GM18867 (cell line): ENCODE results near the gene AQP11.

Experiments used
- ATAC-seq: cut with Tn5 transposase; IDR thresholded peaks from one replicate; pipeline ENCODE4 v1.9.1; 2021; ENCODE audit warnings: mild to moderate bottlenecking, moderate library complexity; ENCODE audit not compliant: unreplicated experiment

Gene AQP11

GRCh38 chr11:77654770-77655434 lies 65.1 kb downstream of the AQP11 start:
- no peak for ATAC-seq

GRCh38 chr11:77656362-77656761 lies 66.6 kb downstream of the AQP11 start:
- ATAC-seq: no peak

GRCh38 chr11:77658213-77659013 lies 68.7 kb downstream of the AQP11 start:
- ATAC-seq: no peak
